ENCODE results near the gene C8B.

Gene C8B

DNA sequence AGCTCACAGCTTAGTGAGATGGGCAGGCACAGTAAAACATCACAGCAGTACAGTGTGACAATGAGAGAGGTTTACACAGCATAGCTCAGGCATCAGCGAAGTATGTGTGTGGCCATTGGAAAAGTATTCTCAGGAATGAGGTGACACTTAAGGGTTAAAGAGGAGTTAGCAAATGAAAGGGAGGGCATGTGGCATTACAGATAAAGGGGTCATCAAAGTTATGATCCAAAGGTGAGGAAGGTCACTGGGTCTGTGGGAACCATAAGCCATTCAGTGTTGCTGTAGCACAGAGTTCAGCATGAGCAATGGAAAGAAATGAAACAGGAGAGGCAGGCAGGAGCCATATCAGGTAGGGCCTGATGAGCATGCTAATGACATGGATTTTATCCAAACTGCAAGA lies 4.5 kb upstream of the C8B start:
- no peak for DNase-seq

DNA sequence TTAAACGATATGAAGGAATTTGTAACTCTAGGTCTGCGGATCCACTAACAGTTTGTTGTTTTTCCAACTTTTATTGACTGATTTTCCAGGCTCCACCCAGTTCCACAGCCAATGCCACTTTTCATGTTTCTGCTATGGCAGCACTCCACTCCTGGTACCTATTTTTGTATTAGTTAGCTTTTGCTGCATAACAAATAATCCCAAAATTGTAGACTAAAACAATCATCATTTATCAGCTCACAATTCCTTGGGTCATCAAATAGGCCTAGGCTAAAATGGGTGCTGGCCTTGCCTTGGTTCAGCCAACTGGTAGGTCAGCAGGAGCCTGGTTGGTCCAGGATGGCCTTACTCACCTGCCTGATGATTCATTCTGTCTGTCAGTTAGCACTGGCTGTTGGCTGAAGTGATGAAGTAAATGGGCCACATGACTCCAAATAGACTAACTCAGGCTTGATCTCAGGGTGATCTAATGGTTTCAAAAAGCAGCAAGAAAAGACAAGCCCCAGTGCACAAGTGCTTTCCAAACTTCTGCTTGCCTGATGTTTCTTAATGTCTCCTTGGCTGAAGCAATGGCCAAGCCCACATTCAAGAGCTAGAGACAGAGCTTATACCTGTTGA lies 3.2 kb upstream of the C8B start:
- no peak for DNase-seq

DNA sequence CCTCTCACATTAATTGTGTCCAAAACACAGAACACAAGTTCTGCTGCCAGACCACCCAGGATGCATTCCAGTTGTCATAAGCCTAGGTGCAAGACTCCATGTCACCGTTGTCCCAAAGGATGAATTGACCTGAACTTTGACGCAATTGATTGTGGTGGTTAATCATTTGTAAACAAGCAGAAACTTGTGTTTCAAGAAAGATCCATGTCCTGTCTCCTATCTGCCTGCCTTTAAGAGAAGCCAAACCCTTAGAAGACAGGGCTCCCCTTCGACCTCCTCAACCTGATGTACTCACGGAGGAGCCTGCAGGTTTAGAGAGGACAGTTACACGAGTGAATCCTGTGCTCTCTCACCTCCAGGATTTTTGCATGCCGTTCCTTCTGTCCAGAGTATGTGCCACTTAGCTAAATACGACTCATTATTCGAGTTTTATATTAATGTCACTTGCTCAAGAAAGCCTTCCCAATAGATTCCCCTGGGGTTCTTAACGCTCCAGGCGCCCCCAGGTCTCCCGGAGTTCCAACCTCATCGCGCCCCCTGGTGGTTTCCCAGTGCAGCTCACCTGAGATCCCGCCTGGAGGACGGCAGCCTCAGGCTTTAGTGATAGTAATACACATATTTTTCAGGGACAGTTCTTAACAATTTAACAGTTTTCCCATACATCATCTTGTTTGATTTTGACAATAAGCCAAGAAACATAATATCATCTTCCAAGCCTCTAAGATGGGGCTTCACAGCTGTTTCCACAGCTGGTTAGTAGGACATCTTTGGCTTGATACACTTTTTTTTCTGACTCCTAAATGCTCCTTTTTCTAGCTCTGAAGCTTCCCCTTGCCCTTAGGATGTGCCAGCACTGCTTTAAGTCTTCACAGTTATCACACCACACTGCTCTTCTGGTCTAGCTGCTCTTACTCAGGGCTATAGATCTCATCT lies 2.4 kb upstream of the C8B start:
- DNase-seq, result no peak

DNA sequence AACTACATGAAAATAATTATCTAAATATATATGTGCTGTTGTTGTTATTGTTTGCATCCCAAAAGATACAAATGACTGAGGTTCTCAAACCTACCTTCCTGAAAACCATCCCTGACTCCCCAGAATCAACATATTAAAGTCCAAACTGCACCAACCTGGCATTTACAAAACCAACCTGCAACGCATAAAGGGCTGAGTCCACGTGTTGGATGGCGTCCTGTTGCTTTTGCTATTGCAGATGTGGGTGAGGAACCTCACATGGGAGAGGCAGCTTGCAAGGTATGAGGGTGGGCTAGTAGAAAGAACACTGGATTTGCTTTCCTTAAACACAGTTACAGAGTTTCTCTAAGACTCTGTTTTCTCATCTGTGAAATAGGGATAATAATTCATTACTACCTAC lies 1.5 kb upstream of the C8B start:
- DNase-seq, result no peak

DNA sequence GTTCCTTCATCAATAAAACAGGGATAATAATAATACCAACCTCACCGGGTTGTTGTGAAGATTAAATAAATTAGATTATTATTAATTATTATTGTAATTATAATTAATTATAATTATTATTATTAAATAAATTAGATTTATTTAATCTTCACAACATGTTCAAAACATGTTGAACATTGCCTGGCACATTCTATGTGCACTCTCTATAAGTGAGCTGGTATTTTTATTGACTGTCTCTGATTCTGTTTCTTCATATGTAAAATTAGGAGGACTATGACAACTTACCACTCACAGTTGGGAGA lies 834 bp upstream of the C8B start:
- no peak for DNase-seq

DNA sequence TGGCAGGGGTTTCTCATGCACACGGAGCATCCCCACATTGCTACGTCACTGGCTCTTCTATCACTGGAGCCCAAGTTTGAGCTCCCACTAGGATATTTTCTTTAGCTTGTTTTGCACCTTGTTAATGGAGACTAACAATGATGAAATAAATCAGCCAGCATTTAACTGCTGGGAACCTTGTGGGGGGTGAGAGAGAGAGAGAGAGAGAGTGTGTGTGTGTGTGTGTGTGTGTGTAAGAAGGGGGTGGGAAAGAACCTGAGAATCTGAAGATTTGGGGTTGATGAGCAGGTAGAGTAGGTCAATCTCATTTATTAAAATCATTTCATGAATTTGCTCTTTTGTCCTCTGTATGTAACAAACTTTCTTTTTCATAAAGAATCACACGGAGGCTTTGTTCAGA lies 624 bp downstream of the C8B start:
- DNase-seq, result no peak

DNA sequence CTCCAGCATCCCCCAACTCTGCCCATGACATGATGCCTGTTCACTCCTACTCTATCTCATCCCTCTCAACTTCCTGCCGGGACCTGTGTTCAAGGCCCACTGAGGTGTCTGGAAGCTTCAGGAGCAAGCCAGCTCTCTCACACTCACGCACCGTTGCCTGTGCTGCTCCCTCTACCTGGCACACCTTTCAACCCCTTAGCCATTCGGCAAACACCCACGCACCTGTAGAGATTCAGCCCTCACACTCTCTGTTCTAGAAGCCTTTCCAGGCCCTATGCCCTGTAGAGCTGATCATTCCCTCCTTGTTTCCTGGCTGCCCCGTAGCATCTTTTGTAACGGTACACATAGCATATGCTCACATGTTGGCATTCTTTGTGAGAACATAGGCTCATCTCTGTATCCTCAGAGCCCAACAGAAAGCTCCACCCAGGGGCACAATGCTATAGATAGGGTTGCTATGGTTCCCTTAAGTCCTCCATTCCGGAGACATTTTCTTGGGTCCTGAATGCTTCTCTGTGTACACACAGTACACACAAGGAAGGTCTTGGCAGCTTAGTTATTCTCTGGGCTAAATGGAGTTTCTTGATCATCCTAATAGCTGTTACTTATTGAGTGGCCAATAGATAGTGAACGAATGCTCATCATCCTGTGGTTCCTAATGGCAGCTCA lies 1.3 kb downstream of the C8B start:
- DNase-seq, result no peak

DNA sequence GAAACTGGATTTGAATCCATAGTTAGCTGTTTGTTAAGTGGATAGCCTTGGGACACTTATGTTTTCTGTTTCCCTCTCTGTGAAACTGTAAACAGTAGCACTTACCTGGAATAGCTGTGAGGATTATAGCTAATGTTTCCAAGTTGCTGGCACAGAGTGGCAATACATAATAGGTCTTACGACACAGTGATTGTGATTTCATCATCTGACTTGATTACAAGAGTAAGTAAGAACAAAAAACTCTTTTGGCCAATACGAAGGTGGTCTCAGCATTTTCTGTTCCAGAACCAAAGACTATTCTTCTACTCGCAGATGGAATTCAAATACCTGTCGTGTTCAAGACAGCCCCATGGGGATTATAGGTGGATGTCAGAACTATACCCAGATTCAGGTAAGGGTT lies 2.1 kb downstream of the C8B start:
- no peak for DNase-seq

DNA sequence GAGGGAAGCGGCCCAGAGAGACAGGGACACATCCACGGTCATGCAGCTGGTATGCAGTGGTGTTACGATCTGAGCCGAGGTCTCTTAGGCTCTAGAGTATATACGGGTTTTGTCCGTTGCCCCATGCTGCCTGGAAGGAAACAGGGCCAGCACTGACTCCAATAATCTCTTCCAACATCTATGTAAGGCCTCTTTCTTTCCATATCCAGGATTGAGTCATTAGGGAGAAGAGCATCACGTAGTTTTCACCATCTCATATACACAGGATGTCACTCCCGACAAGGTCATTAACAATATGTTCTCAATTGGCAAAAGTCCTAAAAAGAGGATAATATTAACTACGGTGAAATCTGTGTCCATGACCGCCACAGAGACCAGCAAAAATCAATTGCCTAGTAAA lies 4.4 kb downstream of the C8B start:
- no peak for DNase-seq

DNA sequence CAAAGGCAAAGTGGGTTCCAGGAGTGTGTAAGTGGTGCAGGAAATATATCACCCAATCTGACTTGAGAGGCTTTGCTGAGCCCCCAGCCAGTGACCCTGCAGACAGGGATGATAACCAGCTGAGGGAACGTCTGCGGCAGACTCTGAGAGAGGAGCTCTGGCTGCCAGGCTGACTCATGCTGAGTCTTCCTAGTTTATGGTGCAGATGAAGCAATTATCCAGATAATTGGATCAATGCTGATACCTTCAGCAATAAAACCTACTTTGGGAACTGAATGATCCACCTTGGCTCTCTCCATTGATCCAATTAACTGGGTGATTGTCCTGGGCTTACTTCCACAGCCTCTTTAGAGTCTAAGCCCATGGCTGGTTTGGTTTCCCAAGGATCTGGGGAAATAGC lies 7.3 kb downstream of the C8B start:
- DNase-seq, result no peak

DNA sequence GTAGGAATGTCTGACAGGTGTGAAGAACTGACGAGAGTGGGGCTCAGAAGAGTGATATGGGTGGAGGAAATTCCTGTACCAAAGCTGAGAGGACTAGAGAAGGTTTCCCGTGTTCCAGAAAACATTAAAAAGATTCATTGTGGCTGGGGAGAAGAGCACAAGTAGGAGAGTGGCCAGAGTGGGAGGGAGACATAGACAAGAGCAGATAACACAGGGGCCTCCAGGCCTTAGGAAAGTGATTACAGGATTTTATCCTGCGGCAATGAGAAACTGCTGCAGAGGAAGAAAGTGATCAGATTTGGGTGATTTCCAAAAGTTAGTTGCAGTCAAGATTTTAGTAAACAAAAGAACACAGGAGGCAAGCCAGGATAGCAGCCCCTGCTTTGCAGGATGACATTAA lies 7.9 kb downstream of the C8B start:
- no peak for DNase-seq

DNA sequence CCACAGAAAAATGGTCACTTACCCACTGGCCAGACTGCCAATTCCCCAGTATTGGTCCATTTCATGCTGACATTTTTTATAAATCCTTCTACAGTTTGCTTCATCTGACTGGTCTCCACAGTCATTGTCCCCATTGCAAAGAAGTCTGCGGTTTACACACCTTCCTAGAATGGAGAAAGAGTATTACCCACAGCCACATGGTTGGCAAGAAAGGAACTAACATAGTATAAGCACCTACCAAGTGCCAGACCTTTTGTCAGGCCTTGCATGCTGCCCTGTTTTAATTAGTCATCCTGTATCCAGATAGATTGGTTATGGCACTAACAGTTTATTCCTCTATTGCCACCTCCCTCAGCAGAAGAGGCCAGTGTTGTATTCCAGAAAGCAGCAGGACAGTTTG lies 11.2 kb downstream of the C8B start:
- DNase-seq, result no peak

DNA sequence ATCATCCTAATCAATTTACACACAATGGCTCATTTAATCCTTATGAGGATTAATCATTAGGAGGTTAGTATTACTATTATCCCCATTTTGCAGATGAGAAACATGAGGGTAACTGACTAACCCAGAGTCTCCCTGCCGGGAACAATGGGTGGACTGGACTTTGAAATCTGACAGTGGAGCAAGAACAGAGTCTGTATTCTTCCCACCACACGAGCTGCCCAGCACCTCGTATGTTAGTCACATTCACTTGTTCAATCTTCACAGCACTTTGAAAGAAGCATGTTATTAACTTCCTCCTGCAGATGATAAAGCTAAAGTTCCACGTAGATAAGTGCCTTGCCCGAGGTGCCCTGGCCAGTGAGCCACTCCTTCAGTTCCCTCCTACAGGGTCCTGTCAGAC lies 12.4 kb downstream of the C8B start:
- DNase-seq, result no peak

DNA sequence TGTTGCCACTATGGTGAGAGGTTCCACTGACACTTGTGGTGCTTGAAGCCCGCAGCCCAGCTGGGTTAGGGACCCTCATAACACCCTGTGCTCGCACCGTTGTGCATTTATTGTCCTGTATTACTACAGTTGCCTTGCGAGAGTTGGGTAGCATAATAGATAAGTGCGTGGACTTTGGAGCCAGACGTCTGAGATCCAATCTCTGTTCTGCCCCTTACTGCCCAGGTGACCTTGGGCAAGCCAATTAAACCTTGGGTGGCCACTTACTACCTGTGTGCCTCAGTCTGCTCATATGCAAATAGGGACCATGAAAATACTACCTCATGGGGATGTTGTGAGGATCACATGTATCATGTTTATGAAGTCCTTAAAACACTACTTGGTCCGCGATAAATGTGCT lies 13.3 kb downstream of the C8B start:
- DNase-seq, result no peak

DNA sequence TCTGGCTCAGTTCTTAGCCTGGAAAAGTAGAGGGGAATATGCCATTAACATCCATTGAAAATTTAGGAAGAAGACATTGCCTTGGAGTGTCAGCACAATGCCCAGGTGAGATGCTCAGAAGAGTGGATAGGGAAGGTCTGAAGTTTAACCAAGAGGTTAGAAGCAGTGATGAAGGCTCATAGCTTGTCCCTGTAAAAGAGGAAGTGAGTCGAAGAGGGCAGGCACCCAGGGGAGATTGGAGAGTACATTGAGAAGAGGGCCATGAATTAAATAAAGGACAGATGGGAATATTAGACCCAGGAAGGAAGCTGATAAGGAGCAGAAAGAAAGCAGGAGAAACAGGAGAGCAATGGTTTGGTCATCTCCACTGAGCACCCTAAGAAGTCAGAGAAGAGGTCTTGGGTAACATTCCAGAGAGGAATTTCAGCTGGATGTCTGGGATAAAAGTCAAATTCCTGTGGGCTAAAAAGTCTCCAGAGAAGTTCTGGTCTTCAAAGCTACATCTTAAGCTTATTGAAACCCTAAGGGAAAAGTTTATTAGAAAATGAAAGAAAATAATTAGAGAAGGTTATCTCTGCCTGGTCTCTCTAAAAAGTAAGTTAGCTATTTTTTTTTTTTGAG lies 17.3 kb downstream of the C8B start:
- no peak for DNase-seq

DNA sequence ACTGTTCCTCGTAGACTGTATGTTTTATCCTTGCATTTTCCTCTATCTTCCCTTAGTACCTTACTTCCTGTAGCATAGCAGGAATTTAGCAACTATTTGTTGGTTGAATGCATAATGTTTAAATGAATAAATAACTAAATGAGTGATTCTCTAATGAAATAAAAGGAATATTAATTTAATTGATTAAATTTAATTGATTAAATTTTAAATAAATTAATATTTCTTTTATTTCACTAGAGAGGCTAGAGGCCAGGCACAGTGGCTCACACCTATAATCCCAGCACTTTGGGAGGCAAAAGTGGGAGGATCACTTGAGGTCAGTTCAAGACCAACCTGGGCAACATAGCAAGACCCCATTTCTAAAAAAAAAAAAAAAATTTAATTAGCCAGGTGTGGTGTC lies 25.8 kb downstream of the C8B start:
- no peak for DNase-seq

DNA sequence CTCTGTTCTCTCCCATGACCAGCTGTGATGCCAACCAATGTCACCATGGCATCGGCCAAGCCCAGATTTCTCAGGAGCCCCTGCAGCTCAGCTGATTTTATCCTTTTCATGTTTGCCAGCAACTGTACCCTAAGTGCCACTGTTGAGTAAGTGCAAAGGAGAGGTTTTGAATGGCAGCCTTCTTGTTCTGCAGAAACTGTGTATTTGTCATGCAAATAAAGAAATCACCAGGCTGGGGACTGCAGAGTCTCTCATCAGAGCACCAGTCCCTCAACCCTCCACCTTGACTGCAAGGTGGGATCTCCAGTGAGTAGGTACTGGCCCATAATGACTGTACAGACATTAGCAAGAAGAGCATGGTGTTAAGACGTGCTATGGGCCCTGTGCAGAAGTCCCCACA lies 26.6 kb downstream of the C8B start:
- DNase-seq, result no peak

DNA sequence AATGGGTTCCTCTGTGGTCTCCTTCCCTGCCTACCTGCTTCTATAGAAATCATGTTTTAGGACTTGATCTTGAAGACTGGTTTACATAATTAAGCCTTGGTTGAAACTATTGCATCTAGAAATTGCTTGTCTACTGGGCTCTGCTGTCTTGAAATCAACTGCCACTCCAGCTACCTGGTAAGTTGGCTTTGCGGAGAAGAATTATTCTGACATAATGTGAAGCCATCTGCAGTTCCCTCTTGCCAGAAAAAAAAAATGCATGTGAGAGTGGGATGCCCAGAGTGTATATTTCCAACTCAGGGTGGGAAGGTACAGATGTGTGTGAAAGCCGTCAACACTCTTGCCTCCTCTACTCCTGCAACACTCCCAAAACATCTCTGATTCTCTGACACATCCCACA lies 27.2 kb downstream of the C8B start:
- no peak for DNase-seq

DNA sequence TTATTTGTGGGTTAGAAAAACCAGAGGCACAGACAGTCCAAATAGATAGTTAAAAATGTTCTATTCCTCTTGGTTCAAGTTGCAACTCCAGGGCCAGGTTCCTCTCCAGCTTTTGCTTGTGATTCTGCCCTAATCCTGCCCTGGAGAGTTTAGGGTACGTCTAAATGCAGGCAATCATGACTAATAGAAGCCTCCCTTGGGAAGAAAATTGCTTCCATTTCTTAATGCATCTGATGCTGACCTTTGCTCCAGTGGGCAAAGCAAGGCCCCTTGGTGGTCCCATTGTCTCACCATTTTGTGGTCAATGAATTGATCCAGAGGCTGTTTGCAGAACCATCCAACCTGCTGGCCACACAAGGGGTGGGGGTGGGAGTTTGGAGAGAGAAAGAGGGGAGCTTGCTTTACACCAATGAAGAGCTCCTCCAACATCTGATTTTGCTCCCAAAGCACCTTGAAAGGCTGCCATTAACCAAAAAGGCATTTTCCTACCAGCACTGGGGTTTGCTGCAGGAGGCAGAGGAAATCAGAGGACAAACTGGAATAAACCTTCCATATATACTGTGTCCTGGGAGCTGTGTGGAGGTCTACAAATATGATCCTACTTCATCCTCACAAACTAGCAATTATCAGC lies 31.3 kb downstream of the C8B start:
- no peak for DNase-seq

DNA sequence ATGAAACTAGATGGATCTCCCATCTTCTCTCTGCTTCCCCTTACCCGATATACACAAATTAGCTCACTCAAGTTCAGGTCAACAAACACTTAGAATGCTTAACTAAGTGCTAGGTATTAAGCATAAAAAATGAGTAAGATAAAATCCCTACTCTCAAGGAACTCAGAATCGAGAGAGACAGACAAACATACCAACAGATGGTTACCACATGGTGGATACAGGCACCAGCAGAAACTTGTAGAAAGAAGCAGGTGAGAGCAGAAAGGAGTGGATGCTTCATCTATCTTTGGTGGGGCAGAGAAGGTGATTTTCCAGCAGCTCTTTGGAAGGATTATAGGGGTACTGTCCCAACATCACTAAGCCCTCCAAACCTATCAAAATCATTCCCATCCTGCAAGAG lies 32.2 kb downstream of the C8B start:
- DNase-seq, result no peak

DNA sequence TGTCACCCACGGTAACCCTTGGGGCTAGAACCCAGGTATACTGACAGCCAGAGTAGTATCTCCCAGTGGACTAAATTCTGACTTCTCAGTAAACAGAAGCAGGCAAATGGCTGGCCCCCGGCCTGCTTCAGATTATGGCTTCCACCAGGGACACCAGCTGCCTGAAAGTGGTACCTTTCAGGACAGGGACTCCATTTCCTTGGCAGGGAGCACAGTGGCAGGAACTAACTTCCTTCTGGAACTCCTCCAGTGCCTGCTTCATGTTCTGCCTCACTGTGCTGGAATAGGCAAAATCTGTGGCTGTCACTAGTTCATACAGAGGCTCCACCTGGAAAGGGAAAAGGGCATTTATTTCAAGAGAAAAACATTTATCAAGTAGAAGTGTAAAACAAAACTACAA lies 32.7 kb downstream of the C8B start:
- DNase-seq, result no peak

DNA sequence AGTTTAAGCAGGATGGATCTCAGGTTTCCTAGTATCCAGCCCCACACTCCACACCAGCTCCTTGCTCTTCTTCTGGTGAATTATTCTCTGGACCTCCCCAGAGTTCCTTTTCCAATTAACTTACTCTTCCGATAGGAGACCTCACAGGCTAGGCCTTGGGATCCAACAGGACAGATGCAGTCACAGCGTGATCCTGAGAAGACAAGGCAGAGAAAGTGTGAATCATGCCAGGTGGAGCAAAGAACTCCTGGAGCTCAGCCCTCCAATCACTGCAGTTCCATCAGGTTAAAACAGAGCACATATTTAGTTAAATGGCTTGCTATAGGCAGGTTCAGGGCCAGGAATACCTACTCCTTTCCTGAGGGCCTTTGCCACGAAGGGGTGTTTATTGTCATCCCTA lies 34.1 kb downstream of the C8B start:
- no peak for DNase-seq

DNA sequence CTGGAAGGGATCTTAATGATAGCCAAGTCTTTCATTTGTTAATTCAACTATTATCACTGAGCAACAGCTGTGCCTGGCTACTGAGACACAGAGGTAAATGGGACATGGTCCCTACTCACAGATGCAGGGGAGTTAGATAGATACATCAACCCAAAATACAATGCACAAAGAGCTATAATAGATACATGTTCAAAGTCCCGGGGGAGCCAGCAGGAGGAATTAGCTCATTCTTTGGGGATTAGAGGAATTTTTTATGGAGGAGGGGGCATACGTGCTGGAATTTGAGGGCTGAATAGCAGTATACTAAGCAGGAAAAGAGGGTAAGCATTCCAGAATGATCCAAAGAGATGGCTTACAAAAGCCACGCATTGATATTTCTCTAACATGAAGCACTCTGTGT lies 34.6 kb downstream of the C8B start:
- no peak for DNase-seq
